GM23248 (cell line): ENCODE data around the gene FLT1. TPM values are rescaled to one million over a fixed set of nuclear protein-coding genes. Genes with fewer than 3 reads are reported as not detected.

Experiments used
- DNase-seq: peaks from one replicate; pipeline ENCODE4 v3.0.0-alpha.2; 2015
- H2AFZ ChIP-seq: fragments of 200-600 bp; sonication (generic); 2 replicates; pipeline ENCODE4 v1.6.1; 2016; ENCODE audit warnings: antibody characterized with exemption
- H3F3A ChIP-seq: fragments of 200-600 bp; sonication (generic); 2 replicates; pipeline ENCODE4 v1.6.1; 2016; ENCODE audit warnings: mild to moderate bottlenecking, antibody characterized with exemption, mixed run types; ENCODE audit not compliant: insufficient read depth
- H3K27ac ChIP-seq: fragments of 200-600 bp; sonication (generic); 2 replicates; pipeline ENCODE4 v1.5.1; 2016; ENCODE audit warnings: mild to moderate bottlenecking
- H3K27me3 ChIP-seq: fragments of 200-600 bp; sonication (generic); replicated peaks from 2 replicates; pipeline ENCODE4 v1.6.1; 2016; ENCODE audit warnings: mild to moderate bottlenecking; ENCODE audit not compliant: insufficient read depth
- H3K36me3 ChIP-seq: fragments of 200-600 bp; sonication (generic); 2 replicates; pipeline ENCODE4 v1.6.1; 2016; ENCODE audit warnings: low read depth, mild to moderate bottlenecking
- H3K4me1 ChIP-seq: fragments of 200-600 bp; sonication (generic); 2 replicates; pipeline ENCODE4 v1.6.1; 2016; ENCODE audit warnings: mild to moderate bottlenecking; ENCODE audit not compliant: insufficient read depth
- H3K4me2 ChIP-seq: fragments of 200-600 bp; sonication (generic); one replicate; pipeline ENCODE4 v1.6.1; 2016; ENCODE audit warnings: mild to moderate bottlenecking; ENCODE audit not compliant: unreplicated experiment
- H3K4me3 ChIP-seq: fragments of 200-600 bp; sonication (generic); 2 replicates; pipeline ENCODE4 v1.5.1; 2016; ENCODE audit warnings: mild to moderate bottlenecking
- H3K79me2 ChIP-seq: fragments of 200-600 bp; sonication (generic); 2 replicates; pipeline ENCODE4 v1.6.1; 2016; ENCODE audit warnings: mild to moderate bottlenecking; ENCODE audit not compliant: insufficient read depth
- H3K9ac ChIP-seq: fragments of 200-600 bp; sonication (generic); 2 replicates; pipeline ENCODE4 v1.6.1; 2016; ENCODE audit warnings: mild to moderate bottlenecking
- H3K9me2 ChIP-seq: fragments of 200-600 bp; sonication (generic); 2 replicates; pipeline ENCODE4 v1.6.1; 2016; ENCODE audit warnings: mixed run types, mild to moderate bottlenecking, moderate library complexity; ENCODE audit not compliant: insufficient read depth
- H3K9me3 ChIP-seq: fragments of 200-600 bp; sonication (generic); one replicate; pipeline ENCODE4 v1.6.1; 2017; ENCODE audit warnings: low read depth
- H4K20me1 ChIP-seq: fragments of 200-600 bp; sonication (generic); 2 replicates; pipeline ENCODE4 v1.6.0; 2016; ENCODE audit not compliant: insufficient read depth
- EZH2 ChIP-seq: fragments of 200-600 bp; sonication (generic); IDR thresholded peaks from 2 replicates; pipeline ENCODE4 v1.6.1; 2018; ENCODE audit warnings: antibody characterized with exemption, mild to moderate bottlenecking; ENCODE audit not compliant: insufficient read depth, poor library complexity, severe bottlenecking
- EZH2phosphoT487 ChIP-seq: fragments of 200-600 bp; sonication (generic); IDR thresholded peaks from 2 replicates; pipeline ENCODE4 v1.6.1; 2018; ENCODE audit warnings: antibody characterized with exemption, moderate library complexity, mild to moderate bottlenecking, low read depth; ENCODE audit not compliant: insufficient read depth
- WGBS, 2 experiments: methylation state at CpG; one replicate each; pipeline ENCODE4 v1.1.6; 2015 to 2017; ENCODE audit warnings: low lambda C conversion rate in 2 of 2, low coverage in 1 of 2; ENCODE audit errors: missing lambda C conversion rate in 2 of 2; 5-methylcytosine and 5-hydroxymethylcytosine counted together
- in situ Hi-C: fragments of 300-500 bp; cut with MboI; formaldehyde crosslinking; loops from 2 replicates; pipeline ENCODE4 v1.15.0; 2020
- polyA plus RNA-seq: library from polyadenylated mRNA; unstranded; fragments of >200 nt; fragmentation: Nextera tagmentation; extraction: Ambion mirVana; gene quantifications from 2 replicates; pipeline ENCODE4 v1.2.1, GENCODE V29; 2016
- total RNA-seq: library from RNA; depleted of rRNA; stranded (reverse); fragments of >200 nt; shearing (Covaris generic); gene quantifications from 2 replicates; pipeline ENCODE4 v1.2.3, GENCODE V29; 2014

The FLT1 gene
- total and polyA plus RNA-seq, 2 experiments from 2014 or later, result 12.9 to 18.6 TPM

DNA sequence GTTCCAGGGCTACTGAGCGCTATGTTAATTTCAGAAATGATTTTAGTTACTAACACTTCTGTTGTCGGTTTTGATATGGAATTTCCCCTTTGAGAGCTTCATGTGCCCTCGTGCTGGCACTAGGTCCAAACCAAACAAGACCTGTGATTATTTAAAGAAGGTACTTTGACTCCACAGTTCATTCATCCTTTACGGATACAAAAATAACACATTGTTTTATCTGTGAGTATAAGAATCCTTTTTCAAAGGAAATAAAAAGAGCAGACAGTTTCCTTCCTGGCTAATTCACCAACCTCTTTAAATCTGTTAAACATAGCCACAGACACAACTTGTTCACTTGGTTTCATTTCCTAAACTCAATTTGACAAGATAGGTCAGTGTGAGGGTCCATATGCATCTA lies 141.2 kb downstream of the FLT1 start:
- no peaks in the 10 kb centered on the region for H4K20me1 ChIP-seq
- no peak overlapping the region for H3K9ac ChIP-seq
- H3K4me2 ChIP-seq, result no peak overlapping the region
- TF ChIP-seq EZH2phosphoT487, result no peak
- no peak for TF ChIP-seq EZH2
- H3K4me1 ChIP-seq, result 0 out of 2 replicates have a peak, but pooled peaks cover 6% of the 10 kb centered on the region
- H3K79me2 ChIP-seq, result no peaks in the 10 kb centered on the region
- WGBS, 2 experiments, result 84 to 91% methylated on average over 4 of the region's 4 CpGs
- no peaks in the 10 kb centered on the region for H3K9me3 ChIP-seq
- no peaks in the 10 kb centered on the region for H3K9me2 ChIP-seq
- H3K27me3 ChIP-seq, result no peaks in the 10 kb centered on the region
- no peak overlapping the region for H2AFZ ChIP-seq
- H3F3A ChIP-seq, result no peaks in the 10 kb centered on the region
- H3K4me3 ChIP-seq, result no peak overlapping the region
- in situ Hi-C loops, result no loop called here
- no peak for DNase-seq
- no peak overlapping the region for H3K27ac ChIP-seq
- no peaks in the 10 kb centered on the region for H3K36me3 ChIP-seq

DNA sequence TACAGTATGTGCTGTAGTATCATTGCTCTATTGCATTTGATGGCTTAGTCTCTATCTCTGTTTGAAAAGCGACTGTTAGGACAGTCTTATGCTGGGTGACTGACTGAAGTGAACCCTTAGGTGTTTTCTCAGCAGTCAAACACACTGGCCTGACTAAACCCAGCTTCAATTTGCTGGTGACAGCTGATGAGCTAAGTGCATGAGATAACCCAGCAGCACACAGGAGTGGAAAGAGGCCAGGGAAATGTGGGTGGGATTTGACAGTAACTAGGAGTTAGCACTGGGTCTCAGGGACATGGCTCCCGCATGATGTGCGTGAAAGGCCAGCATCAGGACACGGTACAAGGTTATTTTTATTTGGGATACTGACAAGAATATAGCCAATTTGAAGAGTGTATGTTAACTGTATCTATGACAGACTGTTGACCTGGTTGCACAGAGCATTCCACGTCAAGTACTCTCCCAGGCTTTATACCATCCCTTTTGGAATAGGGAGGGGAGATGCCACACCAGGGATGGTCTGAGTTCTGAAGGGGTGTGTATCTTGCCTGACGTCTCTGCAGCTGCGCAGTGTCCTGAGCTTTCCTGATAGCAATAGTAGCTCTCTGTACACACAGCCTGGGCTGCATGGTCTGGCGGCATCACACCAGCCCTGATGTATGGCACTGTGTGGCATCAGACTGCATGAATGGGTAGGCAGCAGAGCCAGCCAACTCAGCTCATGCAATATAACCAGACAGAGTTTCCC lies 144.8 kb downstream of the FLT1 start:
- 84 to 89% methylated on average over 8 of the region's 8 CpGs for WGBS, 2 experiments
- H3K9ac ChIP-seq, result no peak overlapping the region
- H3K27ac ChIP-seq, result no peak overlapping the region
- H3K4me1 ChIP-seq, result peaks cover 10% of the 10 kb centered on the region
- H3K4me3 ChIP-seq, result no peak overlapping the region
- no peaks in the 10 kb centered on the region for H3F3A ChIP-seq
- TF ChIP-seq EZH2phosphoT487 (no peak), EZH2 (no peak)
- no peaks in the 10 kb centered on the region for H3K36me3 ChIP-seq
- no peak overlapping the region for H2AFZ ChIP-seq
- no peaks in the 10 kb centered on the region for H4K20me1 ChIP-seq
- no peaks in the 10 kb centered on the region for H3K27me3 ChIP-seq
- in situ Hi-C loops, result no loop called here
- no peak for DNase-seq
- no peaks in the 10 kb centered on the region for H3K9me3 ChIP-seq
- no peaks in the 10 kb centered on the region for H3K9me2 ChIP-seq
- H3K4me2 ChIP-seq, result no peak overlapping the region
- H3K79me2 ChIP-seq, result no peaks in the 10 kb centered on the region

DNA sequence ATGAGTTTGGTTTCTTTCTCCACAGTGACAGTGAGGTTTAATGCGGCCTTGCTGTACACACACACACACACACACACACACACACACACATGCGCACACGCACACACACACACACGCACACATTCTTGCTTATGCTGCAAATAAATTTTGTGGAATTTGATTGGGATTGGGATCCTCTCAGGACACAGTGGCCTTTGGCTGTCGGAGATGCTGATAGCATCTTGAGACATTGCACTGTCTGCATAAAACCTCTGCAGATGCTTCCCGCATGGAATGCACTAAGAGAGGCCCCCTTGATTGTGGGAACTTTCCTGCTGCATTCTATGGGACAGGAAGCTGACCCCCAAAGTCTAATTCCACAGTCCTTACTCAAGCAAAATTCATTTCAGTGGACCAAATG lies 145.6 kb downstream of the FLT1 start:
- 80 to 84% methylated on average over 6 of the region's 6 CpGs for WGBS, 2 experiments
- Histone ChIP-seq H3K9me3 (no peaks in the 10 kb centered on the region), H3F3A (no peaks in the 10 kb centered on the region), H3K9ac (no peak overlapping the region), H3K36me3 (no peaks in the 10 kb centered on the region), H3K27ac (no peak overlapping the region), H3K4me3 (no peak overlapping the region), H2AFZ (no peak overlapping the region), H4K20me1 (no peaks in the 10 kb centered on the region), H3K4me1 (peaks cover 12% of the 10 kb centered on the region), H3K9me2 (no peaks in the 10 kb centered on the region), H3K4me2 (no peak overlapping the region), H3K27me3 (no peaks in the 10 kb centered on the region), H3K79me2 (no peaks in the 10 kb centered on the region)
- TF ChIP-seq EZH2 (no peak), EZH2phosphoT487 (no peak)
- in situ Hi-C loops, result no loop called here
- DNase-seq, result no peak

DNA sequence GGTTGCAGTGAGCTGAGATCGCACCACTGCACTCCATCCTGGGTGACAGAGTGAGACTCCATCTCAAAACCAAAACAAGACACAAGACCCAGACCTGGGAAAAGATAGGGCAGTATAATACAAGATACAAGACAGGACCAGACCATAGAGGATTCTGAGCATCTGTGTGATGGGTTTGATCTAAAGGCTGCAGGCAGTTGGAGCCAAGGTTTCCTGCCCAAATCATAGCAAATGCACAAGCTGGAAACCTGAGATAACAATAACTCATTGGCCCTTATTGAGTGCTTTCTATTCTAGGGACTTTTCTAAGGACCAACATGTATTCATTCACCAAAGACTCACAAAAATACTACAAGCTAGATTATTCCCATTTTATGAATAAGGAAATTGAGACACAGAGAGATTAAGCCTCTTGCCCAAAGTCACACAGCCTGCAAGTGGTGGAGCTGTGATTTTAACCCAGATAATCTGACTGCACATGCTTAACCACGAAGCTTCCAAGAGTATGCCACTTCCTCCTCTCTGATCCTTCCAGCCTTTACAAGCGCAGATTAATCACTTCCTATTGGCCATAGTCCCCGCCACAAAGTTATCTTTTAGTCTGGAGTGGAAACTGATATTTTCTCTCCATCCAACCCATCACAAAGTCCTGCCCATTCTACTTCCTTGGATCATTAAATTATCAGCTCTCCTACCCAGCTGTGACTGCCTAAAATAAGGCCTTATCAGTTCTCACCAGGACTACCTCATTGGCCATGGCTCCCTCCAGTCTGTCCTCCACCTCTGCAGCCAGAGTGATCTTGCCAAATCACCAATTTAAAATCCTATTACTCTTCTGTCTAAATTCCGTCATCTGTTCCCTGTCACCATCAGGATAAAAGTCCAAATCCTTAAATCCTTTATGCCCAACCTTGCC lies 147.2 kb downstream of the FLT1 start:
- Histone ChIP-seq H3K9me3 (no peaks in the 10 kb centered on the region), H3K9ac (no peak overlapping the region), H3K9me2 (no peaks in the 10 kb centered on the region), H2AFZ (no peak overlapping the region), H3K4me1 (peaks cover 14% of the 10 kb centered on the region), H3K27ac (no peak overlapping the region), H3K4me3 (no peak overlapping the region), H3K27me3 (no peaks in the 10 kb centered on the region), H3K79me2 (no peaks in the 10 kb centered on the region), H3F3A (no peaks in the 10 kb centered on the region), H4K20me1 (no peaks in the 10 kb centered on the region), H3K4me2 (no peak overlapping the region), H3K36me3 (no peaks in the 10 kb centered on the region)
- WGBS, 2 experiments, result 72 to 74% methylated on average over 5 of the region's 5 CpGs
- TF ChIP-seq EZH2phosphoT487, result no peak
- no peak for TF ChIP-seq EZH2
- in situ Hi-C loops, result no loop called here
- DNase-seq, result no peak
